ENCODE results near the gene SLC5A12.

Gene SLC5A12

DNA sequence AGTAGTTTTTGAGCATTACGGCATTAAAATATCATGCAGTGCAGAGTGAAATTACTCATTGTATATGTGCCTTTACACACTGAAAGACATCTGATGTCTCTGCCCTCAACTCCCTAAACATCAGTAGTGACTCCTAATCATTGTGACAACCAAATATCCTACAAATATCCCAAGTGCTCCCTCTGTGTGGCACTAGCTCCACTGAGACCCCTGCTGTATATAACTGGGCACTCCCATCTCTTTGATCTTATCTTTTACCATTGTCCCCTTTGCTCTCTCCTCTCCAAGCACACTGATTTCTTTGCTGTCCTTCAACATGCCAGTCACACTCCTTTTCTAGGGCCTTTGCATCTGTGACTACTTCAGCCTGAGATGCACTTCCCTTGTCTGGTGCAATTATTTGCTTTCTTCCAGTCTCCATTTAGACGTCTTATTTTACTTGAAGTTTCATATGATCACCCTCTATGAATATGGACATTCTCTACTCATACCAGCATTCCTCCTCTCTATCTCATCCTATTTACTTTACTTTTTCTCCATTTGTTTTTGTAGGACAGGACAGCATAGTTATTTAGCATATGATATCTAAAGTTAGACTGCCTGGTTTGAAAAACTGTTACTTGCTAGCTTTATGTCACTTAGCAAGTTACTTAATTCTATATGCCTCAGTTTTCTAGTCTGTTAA lies 2.4 kb downstream of the SLC5A12 start:
- no peak for DNase-seq

DNA sequence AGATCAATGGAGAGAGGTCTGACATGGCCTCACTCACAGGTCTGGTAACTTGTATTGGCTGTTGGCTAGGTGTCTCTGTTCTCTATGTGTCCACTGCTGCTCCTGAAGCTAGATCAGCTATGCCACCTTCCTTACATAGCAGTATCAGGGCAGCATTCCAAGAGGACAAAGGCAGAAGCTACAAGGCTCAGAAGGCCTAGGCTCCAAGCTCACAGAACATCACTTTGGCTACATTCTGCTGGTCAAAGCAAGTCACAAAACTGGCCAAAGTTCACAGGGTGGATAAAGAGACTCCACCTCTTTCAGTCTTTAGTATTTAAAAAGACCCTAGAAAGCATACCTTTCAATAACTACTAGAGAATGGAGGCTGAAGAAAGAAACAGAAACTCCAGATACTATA lies 4.1 kb downstream of the SLC5A12 start:
- DNase-seq: no peak

DNA sequence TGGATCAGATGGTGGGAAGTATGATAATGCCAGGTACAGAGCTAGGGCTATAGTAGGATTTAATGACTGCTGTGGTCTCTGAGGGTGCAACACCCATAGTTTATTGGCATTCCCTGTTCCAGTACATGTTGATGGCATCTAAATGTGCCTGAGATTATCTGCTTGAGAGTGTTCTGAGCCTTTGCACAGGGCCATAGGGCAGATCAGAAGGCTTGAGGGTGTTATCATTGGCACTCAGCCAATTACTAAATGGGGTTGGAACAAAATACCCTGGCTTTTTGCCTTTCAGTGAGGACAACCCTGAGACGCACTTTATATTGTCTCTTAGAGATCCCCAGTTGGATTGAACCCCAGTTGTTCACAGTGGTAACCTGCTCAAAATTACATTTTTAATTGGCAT lies 6.7 kb downstream of the SLC5A12 start:
- no peak for DNase-seq

DNA sequence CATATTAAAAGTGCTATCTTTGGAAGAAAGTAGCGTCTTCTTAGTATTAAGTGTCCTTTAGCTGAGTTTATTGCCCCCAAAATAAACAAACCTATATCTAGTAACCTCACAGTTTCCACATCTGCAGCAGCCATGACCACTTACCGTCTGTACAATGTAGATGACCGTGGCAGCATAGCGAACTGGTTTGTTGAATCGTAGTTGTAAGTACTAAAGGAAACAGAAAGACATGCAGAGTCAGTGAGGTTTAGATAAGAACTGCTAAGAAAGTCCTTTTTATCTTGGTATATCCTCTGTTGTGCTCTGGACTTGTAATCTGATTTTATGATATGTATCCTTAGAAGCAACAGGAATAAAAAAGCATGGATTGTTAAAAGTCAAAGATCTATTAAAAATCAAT lies 9.4 kb downstream of the SLC5A12 start:
- no peak for DNase-seq

DNA sequence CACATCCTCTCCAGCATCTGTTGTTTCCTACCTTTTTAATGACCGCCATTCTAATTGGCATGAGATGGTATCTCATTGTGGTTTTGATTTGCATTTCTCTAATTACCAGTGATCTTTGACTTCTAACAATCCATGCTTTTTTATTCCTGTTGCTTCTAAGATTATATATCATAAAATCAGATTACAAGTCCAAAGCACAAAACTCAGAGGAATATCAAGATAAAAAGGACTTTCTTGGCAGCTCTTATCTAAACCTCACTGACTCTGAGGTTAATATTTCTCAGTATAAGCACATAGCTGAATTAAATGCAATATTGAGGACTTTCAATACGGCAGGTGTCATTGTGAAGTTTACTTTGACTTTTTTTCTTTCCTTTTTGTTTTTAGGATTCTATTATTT lies 11.4 kb downstream of the SLC5A12 start:
- DNase-seq: no peak

DNA sequence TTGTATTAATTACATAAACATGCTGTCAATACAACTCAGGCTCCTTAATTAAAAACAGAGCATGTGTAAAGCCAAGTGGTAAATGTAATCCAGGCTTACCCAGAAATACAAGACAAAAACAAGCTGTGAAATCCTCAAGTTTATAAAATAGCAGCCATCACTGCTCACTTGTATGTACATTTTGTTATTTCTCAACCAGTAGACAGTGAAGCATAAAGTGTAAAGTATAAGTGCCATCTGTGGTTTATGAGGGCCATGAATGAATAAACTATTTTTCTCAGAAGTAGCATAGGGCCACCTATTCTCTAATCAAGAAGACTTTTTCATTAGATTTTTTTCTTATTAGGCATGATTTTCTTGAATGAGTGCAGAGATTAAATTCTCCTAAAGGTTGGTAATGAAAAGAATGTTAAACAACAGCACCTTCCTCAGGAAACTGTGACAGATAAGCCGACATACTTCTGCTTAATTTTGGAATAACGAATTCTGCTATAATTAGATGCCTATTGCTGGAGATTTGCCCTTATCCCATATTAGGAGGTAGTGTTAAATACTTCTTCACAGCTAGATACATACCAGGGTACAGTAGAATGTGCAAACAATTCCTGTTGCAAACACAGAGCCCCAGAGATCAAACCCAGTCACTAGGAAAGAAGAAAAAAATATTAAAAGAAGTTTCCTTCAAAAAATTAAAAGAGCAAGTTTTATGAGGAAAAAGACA lies 13.0 kb downstream of the SLC5A12 start:
- no peak for DNase-seq

DNA sequence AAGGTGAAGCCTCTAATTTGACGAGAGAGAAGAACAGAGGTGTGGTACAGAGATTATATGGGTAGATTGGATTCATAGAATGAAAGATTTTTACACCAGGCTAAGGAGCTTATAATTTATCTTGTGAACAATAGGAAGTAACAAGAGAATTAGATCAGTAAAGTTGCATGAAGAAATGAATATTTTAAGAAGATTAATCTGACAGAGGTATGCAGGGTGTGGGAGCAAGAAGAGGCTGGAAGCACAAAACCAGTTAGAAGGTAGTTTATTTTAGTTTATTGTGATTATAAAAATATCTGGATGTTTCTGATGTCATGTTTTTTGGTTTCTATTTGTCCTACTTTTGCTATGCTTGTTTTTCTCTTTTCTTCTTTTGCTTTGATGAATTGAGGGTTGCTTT lies 15.7 kb downstream of the SLC5A12 start:
- DNase-seq: no peak

DNA sequence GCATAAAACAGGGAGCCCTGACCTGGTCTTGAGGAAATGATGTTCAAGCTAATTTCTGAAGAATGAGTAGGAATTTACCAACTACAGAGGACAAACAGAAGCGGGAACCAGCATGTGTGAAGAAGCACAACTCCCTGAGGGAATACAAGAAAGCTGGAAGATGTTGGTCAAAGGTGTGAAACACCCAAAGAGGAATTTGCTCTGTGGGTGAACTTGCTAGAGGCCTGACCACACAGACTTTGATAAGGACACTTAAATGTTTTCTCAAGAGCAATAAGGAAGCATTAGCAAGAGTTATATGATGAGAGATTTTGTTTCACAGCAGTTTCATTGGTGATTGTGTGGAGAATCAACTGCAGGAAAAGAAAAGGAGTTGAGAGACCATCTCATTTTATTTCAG lies 17.6 kb downstream of the SLC5A12 start:
- no peak for DNase-seq

DNA sequence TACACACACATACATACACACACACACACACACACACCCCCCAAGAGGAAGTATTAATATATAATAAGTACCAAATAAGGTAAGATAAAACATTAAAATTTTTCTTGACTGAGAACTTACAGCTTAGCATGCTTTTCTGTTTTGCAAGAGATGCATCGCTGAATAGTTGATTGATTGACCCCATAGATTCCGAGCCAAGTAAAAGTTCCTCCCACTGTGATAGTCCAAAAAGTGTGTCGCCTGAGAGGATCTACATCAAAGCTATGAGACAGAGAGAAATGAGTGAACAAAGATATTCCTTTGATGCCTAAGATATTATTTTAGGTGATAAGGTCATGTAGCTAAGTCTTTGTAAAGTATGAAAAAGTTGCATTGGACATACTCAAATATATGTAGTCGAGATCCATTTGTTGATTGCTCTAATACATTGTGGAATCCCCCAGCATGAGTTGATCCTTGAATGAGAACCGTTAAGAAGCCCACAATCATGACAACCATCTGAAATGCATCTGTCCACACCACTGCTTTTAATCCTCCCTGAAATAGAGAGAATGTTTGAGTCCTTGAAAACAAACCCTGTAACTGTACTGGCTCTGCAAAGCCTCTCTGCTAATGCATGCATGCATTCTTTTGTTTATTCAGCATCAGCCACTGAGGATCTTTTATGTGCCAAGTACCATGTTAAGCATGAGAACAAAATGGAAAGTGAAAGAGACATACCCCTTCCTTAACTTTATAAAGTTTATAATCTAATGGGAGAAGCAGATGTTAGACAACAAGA lies 18.3 kb downstream of the SLC5A12 start:
- DNase-seq: no peak

DNA sequence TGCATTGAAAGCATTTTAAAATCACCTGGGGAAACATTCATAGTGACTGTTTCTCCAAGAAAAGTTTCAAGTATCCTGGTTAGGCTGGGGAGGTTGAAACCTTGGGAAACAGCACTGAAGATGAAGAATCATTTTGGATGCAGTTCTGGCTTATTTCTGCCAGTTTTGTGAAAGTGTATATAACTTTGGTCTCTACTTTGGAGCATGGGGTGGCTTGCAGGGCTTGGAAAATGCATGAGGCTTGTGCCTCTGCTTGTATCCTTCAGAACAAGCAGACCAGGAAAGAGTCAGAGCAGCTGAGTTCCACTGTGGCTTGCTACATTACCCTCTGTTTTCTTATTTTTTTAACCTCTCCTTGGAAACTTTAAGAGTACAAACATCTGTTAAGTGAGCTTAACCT lies 19.5 kb downstream of the SLC5A12 start:
- no peak for DNase-seq

DNA sequence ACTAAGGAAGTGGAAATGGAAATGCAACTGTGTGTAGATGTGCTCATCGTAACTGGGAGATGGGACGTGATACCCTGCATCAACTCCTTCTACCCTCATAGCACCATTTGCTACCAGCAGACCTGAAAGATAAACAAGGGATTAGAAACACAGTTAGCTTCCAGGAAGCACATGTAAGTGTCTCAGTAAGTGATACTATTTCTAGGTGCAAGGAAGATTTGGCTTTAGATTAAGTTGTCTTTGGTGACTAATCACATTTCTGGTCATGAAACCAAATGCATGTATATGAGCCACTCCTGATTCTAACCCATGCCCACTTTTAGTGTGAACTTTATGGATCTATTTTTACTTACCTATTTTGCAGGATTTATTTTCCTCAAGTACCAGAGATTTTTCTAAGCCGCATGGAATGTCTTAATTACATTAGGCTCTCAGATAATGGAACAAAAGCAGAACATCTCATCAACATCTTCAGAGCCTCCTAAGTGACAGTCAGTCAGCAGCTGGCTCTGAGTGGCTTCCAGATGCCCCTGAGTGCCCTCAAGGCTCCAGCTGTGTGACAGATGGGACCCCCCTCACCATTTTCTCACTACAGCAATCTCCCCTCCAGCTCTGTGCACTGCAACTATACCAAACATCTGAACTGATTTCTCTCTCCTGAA lies 21.2 kb downstream of the SLC5A12 start:
- no peak for DNase-seq

DNA sequence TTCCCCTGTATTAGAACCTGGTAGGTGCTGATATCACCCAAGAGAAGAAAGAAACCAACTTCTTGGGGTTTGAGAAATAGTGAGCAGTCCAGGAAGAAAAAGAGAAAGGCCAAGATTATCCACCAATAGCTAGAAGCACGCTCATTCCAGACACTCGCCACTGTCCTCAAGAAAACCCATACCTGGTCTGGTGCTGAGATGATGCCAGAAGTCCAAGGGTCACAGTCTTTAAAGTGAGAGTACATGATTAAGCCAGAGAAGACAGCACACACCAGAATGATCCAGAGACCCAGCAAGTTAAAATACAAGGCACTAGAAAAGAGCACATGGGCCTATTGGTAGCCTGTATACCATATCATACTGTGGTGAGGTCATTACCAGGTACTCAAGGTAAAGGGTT lies 23.6 kb downstream of the SLC5A12 start:
- no peak for DNase-seq

DNA sequence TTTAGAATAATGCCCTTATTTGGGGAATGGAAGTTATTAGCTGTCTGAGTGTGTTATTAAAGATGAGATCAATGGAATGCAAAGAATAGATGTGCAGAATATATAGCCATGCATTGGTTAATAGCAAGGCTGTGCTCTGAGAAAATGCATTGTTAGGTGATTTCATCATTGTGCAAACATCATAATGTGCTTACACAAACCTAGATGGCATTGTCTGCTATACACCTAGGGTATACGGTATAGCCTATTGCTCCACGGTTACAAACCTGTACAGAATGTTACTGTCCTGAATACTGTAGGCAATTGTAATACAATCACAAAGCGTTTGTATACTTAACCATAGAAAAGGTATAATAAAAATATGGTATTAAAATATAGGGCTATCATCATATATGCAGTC lies 25.5 kb downstream of the SLC5A12 start:
- DNase-seq: no peak

DNA sequence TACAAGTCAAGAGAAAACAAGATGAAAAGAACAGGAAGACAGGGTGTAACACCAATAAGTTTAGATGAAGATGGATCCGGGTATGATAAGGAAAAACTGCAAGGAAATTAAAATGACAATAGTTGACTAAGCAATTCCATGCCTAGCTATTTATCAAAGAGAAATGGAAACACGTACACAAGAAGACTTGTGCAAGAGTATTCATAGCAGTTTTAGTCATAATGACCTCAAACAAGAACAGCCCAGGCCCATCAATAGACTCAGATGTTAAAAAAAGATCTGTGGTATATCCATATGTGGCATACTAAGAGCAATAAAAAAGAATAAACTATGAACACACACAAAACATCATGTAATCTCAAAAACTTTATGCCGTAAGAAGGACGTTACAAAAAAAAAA lies 33.2 kb downstream of the SLC5A12 start:
- DNase-seq: no peak

DNA sequence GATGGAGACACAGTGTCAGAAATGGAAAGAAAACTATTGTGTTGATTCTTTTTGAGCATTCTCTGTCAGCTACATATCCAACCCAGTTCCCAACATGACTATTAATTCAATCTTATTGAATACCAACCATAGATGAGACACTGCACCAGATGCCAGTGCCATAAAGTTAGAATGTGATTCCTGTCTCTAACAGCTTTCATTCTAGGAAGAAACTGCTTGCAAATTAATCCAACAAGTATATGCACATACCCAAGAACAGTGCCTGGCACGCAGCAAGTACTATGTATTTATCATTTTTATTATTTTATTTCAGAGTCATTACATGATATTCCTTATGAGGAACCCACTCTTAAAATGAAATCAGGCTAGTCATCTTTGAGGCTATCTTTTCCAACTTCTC lies 34.5 kb downstream of the SLC5A12 start:
- DNase-seq: no peak

DNA sequence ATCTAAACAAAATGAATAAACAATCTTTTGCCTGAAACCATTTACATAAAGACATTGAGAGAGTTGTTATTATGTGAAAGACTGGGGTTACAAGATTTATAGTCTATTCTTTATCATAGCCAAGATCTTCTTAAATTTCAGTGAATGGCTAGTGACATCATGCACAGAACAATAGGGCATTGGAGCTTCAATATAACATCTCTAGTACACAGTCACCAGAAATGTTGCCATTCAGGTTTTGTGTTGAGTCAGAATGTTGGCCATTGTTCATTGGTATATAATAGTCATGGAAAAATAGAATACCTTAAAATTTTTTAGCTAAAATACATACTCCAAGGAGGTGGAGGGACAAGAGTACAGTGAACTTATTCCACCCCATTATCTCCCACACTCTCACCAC lies 44.3 kb downstream of the SLC5A12 start:
- no peak for DNase-seq

DNA sequence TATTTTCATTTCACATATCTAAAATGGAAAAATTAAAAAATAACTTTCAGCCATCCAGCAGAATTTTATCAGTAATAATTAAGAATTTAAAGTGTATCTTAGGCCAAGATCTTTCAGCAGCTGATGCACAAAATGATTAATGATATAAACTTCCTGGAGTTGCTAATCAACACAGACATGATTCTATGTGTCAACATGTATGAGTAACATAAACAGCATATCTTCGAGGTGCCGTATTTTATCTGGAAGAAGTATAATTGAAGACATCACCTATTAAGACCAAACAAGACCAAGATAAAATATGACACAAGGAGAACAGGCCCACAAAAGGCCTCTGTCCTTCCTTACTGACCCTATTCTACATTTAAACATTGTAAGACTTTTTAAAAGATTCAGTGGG lies 45.2 kb downstream of the SLC5A12 start:
- DNase-seq: no peak

DNA sequence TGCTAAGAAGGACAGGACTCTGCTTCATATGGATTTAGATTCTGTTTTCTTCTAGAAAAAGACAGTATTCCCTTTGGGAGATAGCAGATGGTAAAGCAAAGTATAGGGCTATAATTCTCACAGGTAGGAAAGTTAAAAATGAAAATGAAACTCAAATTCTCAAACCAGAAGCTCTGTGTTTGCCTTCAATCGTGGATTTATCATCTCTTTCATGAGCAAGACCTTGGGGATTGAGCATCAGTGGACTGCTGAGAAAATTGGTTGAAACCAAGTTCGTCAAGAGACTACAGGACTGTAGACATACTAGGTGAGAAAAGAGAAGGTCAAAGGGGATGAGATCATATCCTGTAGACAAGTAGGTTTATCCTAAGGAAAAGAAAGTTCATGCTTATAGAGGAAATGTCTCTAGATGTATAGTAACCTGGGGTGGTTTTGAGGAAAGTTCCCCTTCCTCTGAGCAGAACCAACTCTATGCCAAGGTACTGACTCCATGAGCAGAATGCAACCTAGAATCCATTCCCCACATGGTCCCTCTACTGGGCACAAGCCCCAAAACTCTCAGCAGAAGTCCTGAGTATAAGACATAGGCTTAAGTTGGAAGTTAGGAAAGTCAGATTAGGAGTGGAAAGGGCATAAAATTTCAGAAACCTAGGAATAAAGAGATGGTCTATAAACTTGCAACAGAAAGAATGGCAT lies 46.5 kb downstream of the SLC5A12 start:
- DNase-seq: no peak

DNA sequence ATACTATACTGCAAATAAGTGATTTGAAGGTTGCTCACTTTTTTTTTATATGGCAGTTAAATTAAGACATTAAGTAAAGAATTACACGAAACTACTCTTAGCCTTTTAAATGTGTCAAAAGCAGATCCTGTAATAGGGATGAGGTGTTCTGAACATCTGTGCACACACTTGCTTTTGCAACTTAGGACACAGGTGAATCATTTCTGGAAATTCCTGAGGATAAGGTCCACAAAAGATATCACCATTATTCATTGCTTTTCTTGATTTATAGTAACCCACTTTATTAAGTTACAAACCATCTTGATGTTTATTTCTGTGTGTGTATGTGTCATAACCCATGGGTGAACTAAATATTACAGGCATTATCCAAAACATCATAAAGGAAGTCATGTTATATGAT lies 55.9 kb downstream of the SLC5A12 start:
- no peak for DNase-seq

DNA sequence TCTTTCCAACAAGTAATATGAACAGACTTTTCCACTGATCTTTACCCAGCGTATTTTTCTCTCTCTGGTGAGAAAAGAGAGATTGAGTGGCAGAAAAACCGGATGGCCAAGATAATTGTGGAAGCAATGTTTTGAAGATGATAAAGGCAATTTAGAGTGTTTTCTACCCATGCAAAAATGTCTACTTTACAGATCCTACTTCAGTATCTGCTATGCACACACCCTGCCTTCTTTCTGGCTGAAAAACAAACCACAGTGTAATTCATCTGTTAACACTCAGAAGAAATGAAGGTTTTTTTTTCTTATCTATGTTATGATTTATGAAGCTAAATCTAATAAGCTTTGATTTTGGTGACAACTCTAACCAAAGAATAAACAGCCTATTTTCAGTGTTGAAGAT lies 56.8 kb downstream of the SLC5A12 start:
- DNase-seq: no peak

DNA sequence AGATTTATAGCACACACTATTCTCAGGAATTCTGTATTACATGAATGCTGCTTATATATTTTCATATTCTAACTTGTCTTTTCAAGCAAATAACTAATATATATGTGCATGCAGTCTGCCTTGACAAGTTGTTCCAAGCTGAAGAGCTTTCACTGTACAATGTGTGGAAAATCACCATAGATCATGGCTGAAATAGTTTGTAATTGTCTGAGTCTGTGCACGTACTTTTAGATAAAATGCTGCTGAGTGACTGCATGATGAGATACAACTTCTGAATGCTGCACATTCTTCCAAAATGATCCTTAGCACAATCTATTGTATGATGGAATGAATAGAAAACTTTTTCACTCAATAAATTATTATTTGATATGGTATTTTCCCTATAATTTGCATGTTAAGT lies 58.9 kb downstream of the SLC5A12 start:
- DNase-seq: no peak

DNA sequence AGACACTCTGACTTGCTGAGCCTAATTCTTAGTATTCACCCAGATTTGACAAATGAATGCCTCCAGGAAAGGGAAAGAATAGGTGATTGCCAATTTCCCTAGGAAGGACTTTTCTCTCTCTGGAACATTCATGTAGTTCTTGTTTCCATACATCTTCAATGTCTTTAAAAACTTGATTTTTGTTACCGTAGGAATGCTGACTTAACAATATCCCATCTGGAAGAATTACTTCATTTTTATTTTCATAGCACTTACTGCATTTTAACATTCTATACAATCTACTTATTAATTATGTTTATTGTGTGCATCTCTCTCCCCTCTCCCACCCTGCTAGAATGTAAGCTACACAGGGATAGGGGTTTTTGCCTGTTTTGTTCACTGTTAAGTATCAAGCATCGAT lies 66.6 kb downstream of the SLC5A12 start:
- DNase-seq: no peak

DNA sequence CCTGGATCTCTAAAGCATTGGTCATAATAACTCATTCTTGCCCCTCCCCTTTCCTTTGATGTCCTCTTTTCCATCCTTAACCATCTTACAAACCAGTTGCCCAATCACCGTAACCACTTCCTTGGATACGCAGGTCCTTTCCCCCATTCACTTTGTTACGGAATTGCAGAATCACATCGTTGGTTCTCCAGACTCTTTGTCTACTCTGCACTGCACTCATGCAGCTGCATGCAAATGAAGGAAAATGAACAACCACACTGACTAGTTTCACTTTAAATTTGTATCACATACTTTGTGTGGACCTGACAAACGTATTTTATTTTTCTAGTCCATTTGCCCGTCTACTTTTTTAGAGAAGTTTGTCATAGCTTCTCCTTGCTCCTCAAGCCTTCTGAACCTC lies 69.9 kb downstream of the SLC5A12 start:
- DNase-seq: peak; percentile 5
